ENCODE data around the gene TMEM120A.

The TMEM120A gene

DNA sequence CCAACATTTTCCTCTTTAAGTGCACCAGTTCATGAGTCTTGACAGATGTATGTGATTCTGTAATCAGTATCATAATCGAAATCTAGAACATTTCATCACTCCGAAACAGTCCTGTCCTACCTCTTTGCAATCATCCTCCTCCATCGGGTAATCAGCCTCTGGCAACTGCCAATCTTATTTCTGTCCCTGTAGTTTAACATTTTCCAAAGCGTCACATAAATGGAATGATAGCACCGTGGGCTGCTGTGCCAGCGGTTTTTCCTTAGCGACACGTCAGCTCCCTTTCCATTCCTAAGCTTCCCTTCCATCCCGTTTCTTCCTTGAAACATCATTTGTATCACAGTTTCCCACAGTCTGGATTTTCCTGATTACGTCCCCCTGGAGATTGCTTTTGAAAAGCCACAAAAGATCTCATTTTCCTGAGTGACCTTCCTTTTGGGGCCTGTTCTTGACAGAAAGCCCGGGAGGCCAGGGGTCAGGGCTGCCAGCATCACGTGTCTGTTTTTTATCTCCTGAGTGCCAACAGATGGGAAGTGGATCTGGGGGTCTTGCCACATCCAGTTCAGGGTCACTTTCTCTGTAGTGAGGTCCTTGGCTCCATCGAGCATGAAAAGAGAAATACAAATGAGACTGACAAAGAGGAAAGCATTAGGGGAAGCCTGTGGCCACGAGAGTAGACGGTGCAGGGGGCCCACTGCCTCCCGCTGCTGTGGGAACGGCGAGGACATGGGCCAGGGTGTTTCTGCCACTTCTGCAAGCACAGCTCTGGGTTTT, 31.6 kb downstream of the TMEM120A start:
- Histone ChIP-seq H3K27ac (ENCODE audit: low read length) (no peak overlapping the region), H3K4me3 (ENCODE audit: low read length) (no peak overlapping the region), H3K4me1 (ENCODE audit: insufficient read depth, low read length) (peaks cover under 1% of the 10 kb centered on the region; the same call in 1 of the 2 replicates)

DNA sequence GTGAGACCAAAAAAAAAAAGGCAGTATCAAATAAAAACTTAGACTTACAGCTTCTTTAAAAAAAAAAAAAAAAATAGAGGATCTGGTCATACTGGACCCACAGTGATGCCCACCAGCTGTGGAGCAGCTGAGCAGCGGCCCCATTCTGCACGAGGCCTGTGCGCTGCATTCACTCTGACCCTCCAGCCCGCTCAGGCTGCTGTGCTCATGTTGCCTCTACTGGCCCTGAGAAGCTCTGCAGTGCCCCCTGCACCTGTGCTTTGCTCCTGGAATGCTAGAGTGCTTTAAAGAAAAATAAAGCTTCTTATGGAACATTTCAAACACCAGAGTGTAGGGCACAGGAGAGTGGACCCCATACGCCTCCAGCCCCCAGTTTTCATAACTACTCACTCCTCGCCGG, 33.2 kb downstream of the TMEM120A start:
- no peak overlapping the region for H3K9ac ChIP-seq (ENCODE audit: low read depth, low read length)
- no peak overlapping the region for H3K27ac ChIP-seq (ENCODE audit: low read length)
- H3K4me3 ChIP-seq (ENCODE audit: low read length) = no peak overlapping the region
- no peaks in the 10 kb centered on the region for H3K27me3 ChIP-seq (ENCODE audit: insufficient read depth, low read length)
- H3K9me3 ChIP-seq (ENCODE audit: insufficient read depth, low read depth, low read length) = no peaks in the 10 kb centered on the region
- H3K4me1 ChIP-seq (ENCODE audit: insufficient read depth, low read length) = peaks cover 10% of the 10 kb centered on the region
- H3K36me3 ChIP-seq (ENCODE audit: insufficient read depth, low read depth, low read length) = peaks cover 62% of the 10 kb centered on the region

More for the DNA sequence above, 31.6 kb downstream of the TMEM120A start:
- Histone ChIP-seq H3K9ac (ENCODE audit: low read depth, low read length) (no peak overlapping the region), H3K36me3 (ENCODE audit: insufficient read depth, low read depth, low read length) (peaks cover 60% of the 10 kb centered on the region), H3K27me3 (ENCODE audit: insufficient read depth, low read length) (no peaks in the 10 kb centered on the region), H3K9me3 (ENCODE audit: insufficient read depth, low read depth, low read length) (no peaks in the 10 kb centered on the region)

DNA sequence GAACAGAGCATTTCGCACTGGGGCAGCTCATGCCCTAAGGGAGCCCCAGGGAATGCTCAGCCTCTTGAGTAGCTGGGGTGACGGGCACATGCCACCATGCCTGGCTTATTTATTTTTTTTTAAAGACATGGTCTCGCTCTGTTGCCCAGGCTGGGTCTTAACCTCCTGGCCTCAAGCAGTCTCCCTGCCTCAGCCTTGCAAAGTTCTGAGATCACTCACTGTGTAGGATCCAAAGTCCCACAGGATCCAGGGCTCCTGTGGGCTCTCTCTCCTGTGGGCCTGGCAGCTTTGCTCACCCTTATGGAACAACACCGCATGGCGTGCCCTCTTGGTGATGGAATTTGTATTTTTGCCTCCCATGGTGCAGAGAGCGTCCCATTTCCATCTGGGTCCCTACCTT, 34.0 kb downstream of the TMEM120A start:
- H3K9me3 ChIP-seq (ENCODE audit: insufficient read depth, low read depth, low read length) = no peaks in the 10 kb centered on the region
- H3K27ac ChIP-seq (ENCODE audit: low read length) = no peak overlapping the region
- peaks cover 66% of the 10 kb centered on the region for H3K36me3 ChIP-seq (ENCODE audit: insufficient read depth, low read depth, low read length)
- H3K4me1 ChIP-seq (ENCODE audit: insufficient read depth, low read length) = peaks cover 10% of the 10 kb centered on the region
- no peaks in the 10 kb centered on the region for H3K27me3 ChIP-seq (ENCODE audit: insufficient read depth, low read length)
- no peak overlapping the region for H3K4me3 ChIP-seq (ENCODE audit: low read length)
- no peak overlapping the region for H3K9ac ChIP-seq (ENCODE audit: low read depth, low read length)

DNA sequence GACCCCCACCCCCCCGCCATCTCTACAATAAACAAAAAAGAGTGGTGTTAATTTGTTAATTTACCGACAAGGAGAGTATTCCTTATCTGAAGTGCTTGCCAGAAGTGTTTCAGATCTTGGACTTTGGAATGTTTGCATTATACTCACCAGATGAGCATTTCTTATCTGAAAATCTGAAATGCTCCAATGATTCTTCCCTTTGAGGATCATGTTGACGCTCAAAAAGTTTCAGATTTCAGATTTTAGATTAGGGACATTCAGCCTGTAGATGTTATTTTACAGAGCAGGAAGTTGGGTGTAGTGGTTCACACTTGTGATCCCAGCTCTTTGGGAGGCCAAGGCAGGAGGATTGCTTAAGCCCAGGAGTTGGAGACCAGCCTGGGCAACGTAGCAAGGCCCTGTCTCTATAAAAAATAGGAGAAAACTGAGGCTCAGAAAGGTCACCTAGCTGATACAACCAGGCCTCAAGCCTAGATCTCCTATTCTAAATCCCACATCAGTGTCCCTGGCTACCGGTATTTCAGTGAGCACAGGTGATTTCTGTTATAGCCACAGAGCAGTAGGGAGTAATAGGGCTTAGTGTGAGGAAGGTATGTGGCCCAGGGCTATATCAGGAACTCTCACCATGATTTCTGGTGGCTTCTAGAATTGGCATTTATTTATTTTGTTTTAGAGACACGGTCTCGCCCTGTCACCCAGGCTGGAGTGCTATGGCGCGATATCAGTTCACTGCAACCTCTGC, 35.4 kb downstream of the TMEM120A start:
- no peaks in the 10 kb centered on the region for H3K27me3 ChIP-seq (ENCODE audit: insufficient read depth, low read length)
- no peaks in the 10 kb centered on the region for H3K9me3 ChIP-seq (ENCODE audit: insufficient read depth, low read depth, low read length)
- H3K27ac ChIP-seq (ENCODE audit: low read length) = no peak overlapping the region
- peaks cover 74% of the 10 kb centered on the region for H3K36me3 ChIP-seq (ENCODE audit: insufficient read depth, low read depth, low read length)
- peaks cover 10% of the 10 kb centered on the region for H3K4me1 ChIP-seq (ENCODE audit: insufficient read depth, low read length)
- H3K4me3 ChIP-seq (ENCODE audit: low read length) = no peak overlapping the region
- H3K9ac ChIP-seq (ENCODE audit: low read depth, low read length) = no peak overlapping the region

GRCh38 chr7:75957021-75957736, 37.2 kb downstream of the TMEM120A start:
- Histone ChIP-seq H3K27ac (ENCODE audit: low read length) (no peak overlapping the region), H3K9ac (ENCODE audit: low read depth, low read length) (no peak overlapping the region; the same call in 1 of the 2 replicates), H3K9me3 (ENCODE audit: insufficient read depth, low read depth, low read length) (no peaks in the 10 kb centered on the region), H3K4me3 (ENCODE audit: low read length) (no peak overlapping the region), H3K4me1 (ENCODE audit: insufficient read depth, low read length) (peaks cover 10% of the 10 kb centered on the region), H3K36me3 (ENCODE audit: insufficient read depth, low read depth, low read length) (peaks cover 67% of the 10 kb centered on the region), H3K27me3 (ENCODE audit: insufficient read depth, low read length) (no peaks in the 10 kb centered on the region)

DNA sequence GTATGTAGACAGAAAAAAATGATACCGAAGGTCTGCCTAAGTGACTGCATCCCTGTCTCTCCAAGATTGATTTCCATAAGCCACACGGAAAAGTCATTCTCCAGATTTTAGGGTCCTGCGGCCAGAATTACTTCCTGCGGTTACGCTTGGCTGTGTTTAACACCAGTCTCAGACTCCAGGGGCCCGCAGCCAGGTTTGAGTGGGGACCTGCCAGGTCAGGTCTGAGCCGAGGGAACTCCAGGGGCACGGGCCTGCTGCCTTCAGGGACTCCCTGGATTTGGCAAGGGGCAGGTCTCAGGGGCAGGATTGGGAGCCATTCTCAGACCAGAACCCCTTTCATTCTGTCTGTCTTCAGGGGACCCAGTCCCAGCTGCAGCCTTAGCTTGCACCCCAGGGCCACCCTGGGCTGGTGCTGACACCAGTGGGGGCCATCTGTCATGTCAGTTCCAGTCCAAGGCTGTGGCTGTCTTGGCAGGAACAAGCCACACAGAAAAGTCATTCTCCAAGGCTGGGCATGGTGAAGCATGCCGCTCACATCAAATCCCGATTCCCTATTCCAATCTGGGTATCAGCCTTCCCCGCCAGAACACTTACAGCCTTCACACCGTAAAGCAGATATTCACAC, 39.0 kb downstream of the TMEM120A start:
- Histone ChIP-seq H3K9ac (ENCODE audit: low read depth, low read length) (no peak overlapping the region), H3K36me3 (ENCODE audit: insufficient read depth, low read depth, low read length) (peaks cover 57% of the 10 kb centered on the region), H3K27me3 (ENCODE audit: insufficient read depth, low read length) (no peaks in the 10 kb centered on the region), H3K4me1 (ENCODE audit: insufficient read depth, low read length) (peaks cover 10% of the 10 kb centered on the region), H3K27ac (ENCODE audit: low read length) (no peak overlapping the region), H3K9me3 (ENCODE audit: insufficient read depth, low read depth, low read length) (no peaks in the 10 kb centered on the region), H3K4me3 (ENCODE audit: low read length) (no peak overlapping the region)

DNA sequence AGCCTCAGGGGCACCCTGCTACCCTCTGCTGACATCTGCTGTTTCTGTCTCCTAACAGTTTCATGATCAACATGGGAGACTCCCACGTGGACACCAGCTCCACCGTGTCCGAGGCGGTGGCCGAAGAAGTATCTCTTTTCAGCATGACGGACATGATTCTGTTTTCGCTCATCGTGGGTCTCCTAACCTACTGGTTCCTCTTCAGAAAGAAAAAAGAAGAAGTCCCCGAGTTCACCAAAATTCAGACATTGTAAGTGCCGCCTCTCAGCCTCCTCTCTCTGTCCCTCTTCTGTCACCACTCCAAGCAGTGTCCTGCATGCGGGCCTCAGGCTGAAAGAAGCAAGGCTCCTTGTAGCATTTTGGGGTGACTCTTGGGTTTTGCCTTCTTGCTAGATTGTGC, 40.5 kb downstream of the TMEM120A start:
- H3K4me3 ChIP-seq (ENCODE audit: low read length) = no peak overlapping the region
- no peak overlapping the region for H3K9ac ChIP-seq (ENCODE audit: low read depth, low read length)
- no peak overlapping the region for H3K27ac ChIP-seq (ENCODE audit: low read length)
- peaks cover 45% of the 10 kb centered on the region for H3K36me3 ChIP-seq (ENCODE audit: insufficient read depth, low read depth, low read length)
- no peaks in the 10 kb centered on the region for H3K9me3 ChIP-seq (ENCODE audit: insufficient read depth, low read depth, low read length)
- H3K4me1 ChIP-seq (ENCODE audit: insufficient read depth, low read length) = peaks cover 10% of the 10 kb centered on the region
- H3K27me3 ChIP-seq (ENCODE audit: insufficient read depth, low read length) = no peaks in the 10 kb centered on the region

DNA sequence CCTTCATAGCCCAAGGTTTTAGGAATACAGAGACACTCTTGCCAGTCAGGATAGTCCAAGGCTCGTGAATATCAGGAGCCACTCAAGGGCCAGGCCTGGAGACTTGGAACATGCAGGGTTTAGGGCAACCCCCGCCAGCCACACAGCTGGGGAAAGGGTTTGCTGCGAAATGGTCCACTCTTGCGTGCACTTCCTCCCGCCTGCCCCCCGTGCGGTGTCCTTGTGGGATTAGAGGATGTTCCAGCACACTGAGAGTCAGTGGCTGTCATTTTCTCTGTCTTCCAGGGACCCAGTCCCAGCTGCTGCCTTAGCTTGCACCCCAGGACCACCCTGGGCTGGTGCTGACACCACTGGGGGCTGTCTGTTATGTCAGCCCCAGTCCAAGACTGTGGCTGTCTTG, 41.0 kb downstream of the TMEM120A start:
- H3K4me3 ChIP-seq (ENCODE audit: low read length) = no peak overlapping the region
- H3K9me3 ChIP-seq (ENCODE audit: insufficient read depth, low read depth, low read length) = no peaks in the 10 kb centered on the region
- no peak overlapping the region for H3K27ac ChIP-seq (ENCODE audit: low read length)
- H3K36me3 ChIP-seq (ENCODE audit: insufficient read depth, low read depth, low read length) = peaks cover 40% of the 10 kb centered on the region
- no peaks in the 10 kb centered on the region for H3K27me3 ChIP-seq (ENCODE audit: insufficient read depth, low read length)
- H3K9ac ChIP-seq (ENCODE audit: low read depth, low read length) = no peak overlapping the region
- H3K4me1 ChIP-seq (ENCODE audit: insufficient read depth, low read length) = peaks cover 10% of the 10 kb centered on the region

- no peak overlapping the region for H3K27ac ChIP-seq (ENCODE audit: low read length)
- H3K4me1 ChIP-seq (ENCODE audit: insufficient read depth, low read length) = no peaks in the 10 kb centered on the region
- H3K36me3 ChIP-seq (ENCODE audit: insufficient read depth, low read depth, low read length) = peaks cover 34% of the 10 kb centered on the region
- no peaks in the 10 kb centered on the region for H3K27me3 ChIP-seq (ENCODE audit: insufficient read depth, low read length)
- H3K9me3 ChIP-seq (ENCODE audit: insufficient read depth, low read depth, low read length) = no peaks in the 10 kb centered on the region
- H3K4me3 ChIP-seq (ENCODE audit: low read length) = no peak overlapping the region
- no peak overlapping the region for H3K9ac ChIP-seq (ENCODE audit: low read depth, low read length)
Observed at GRCh38 chr7:75951506-75951905, 42.9 kb downstream of the TMEM120A start.

- peaks cover 21% of the 10 kb centered on the region for H3K36me3 ChIP-seq (ENCODE audit: insufficient read depth, low read depth, low read length)
- H3K4me3 ChIP-seq (ENCODE audit: low read length) = no peak overlapping the region
- no peak overlapping the region for H3K27ac ChIP-seq (ENCODE audit: low read length)
- H3K9ac ChIP-seq (ENCODE audit: low read depth, low read length) = no peak overlapping the region
- H3K27me3 ChIP-seq (ENCODE audit: insufficient read depth, low read length) = no peaks in the 10 kb centered on the region
- H3K9me3 ChIP-seq (ENCODE audit: insufficient read depth, low read depth, low read length) = no peaks in the 10 kb centered on the region
- H3K4me1 ChIP-seq (ENCODE audit: insufficient read depth, low read length) = no peaks in the 10 kb centered on the region
Observed at GRCh38 chr7:75950111-75950681, 44.2 kb downstream of the TMEM120A start.

- Histone ChIP-seq H3K27me3 (ENCODE audit: insufficient read depth, low read length) (no peaks in the 10 kb centered on the region), H3K36me3 (ENCODE audit: insufficient read depth, low read depth, low read length) (peaks cover 5% of the 10 kb centered on the region; the same call in 1 of the 2 replicates), H3K9ac (ENCODE audit: low read depth, low read length) (no peak overlapping the region), H3K27ac (ENCODE audit: low read length) (no peak overlapping the region), H3K9me3 (ENCODE audit: insufficient read depth, low read depth, low read length) (no peaks in the 10 kb centered on the region), H3K4me3 (ENCODE audit: low read length) (no peak overlapping the region), H3K4me1 (ENCODE audit: insufficient read depth, low read length) (no peaks in the 10 kb centered on the region)
Observed at GRCh38 chr7:75948179-75948578, 46.2 kb downstream of the TMEM120A start.

All from iPS-20b (cell line).